Effector memory CD4-positive, alpha-beta T cell (primary cell): ENCODE measurements around the gene HLA-G.
"Not testable (repeated sequence)": the region's sequence is repeated elsewhere in the genome, so short reads cannot be mapped to it uniquely, and the experiment has no call there.

Experiments used
- DNase-seq, 3 donors: peaks; one replicate each; pipeline ENCODE4 v3.0.0-alpha.2; 2020
- H3K27ac ChIP-seq: 2 replicates; pipeline ENCODE4 v1.7.0; 2013; ENCODE audit warnings: mild to moderate bottlenecking, low read length, moderate library complexity; ENCODE audit not compliant: insufficient read depth, poor library complexity, severe bottlenecking
- H3K27me3 ChIP-seq: replicated peaks from 2 replicates; pipeline ENCODE4 v1.7.0; 2013; ENCODE audit warnings: mild to moderate bottlenecking, low read length; ENCODE audit not compliant: insufficient read depth, control insufficient read depth, poor library complexity, severe bottlenecking
- H3K36me3 ChIP-seq: 2 replicates; pipeline ENCODE4 v1.7.0; 2013; ENCODE audit warnings: mild to moderate bottlenecking, low read length, moderate library complexity; ENCODE audit not compliant: control insufficient read depth, insufficient read depth
- H3K4me1 ChIP-seq: 2 replicates; pipeline ENCODE4 v1.7.0; 2013; ENCODE audit warnings: low read length, mild to moderate bottlenecking; ENCODE audit not compliant: control insufficient read depth, insufficient read depth, poor library complexity, severe bottlenecking
- H3K4me3 ChIP-seq: 2 replicates; pipeline ENCODE4 v1.7.0; 2013; ENCODE audit warnings: low read length, low read depth, mild to moderate bottlenecking; ENCODE audit not compliant: insufficient read depth, poor library complexity, severe bottlenecking
- H3K9me3 ChIP-seq: 2 replicates; pipeline ENCODE4 v1.7.0; 2013; ENCODE audit warnings: mild to moderate bottlenecking, low read length, moderate library complexity; ENCODE audit not compliant: control insufficient read depth

HLA-G gene

GRCh38 chr6:29858006-29858405 lies 30.4 kb downstream of the HLA-G start:
- H3K9me3 ChIP-seq = no peaks in the 10 kb centered on the region
- H3K36me3 ChIP-seq = no peaks in the 10 kb centered on the region
- H3K4me3 ChIP-seq = no peak overlapping the region
- peaks cover 3% of the 10 kb centered on the region for H3K27me3 ChIP-seq
- DNase-seq = no peak
- H3K27ac ChIP-seq = no peak overlapping the region
- no peaks in the 10 kb centered on the region for H3K4me1 ChIP-seq

GRCh38 chr6:29861521-29862255 lies 34.1 kb downstream of the HLA-G start:
- Histone ChIP-seq H3K4me1 (no peaks in the 10 kb centered on the region), H3K27ac (no peak overlapping the region), H3K36me3 (no peaks in the 10 kb centered on the region), H3K27me3 (peaks cover 3% of the 10 kb centered on the region), H3K9me3 (no peaks in the 10 kb centered on the region), H3K4me3 (no peak overlapping the region)
- no peak for DNase-seq

GRCh38 chr6:29864037-29864810 lies 36.6 kb downstream of the HLA-G start:
- no peak overlapping the region for H3K27ac ChIP-seq
- H3K36me3 ChIP-seq = no peaks in the 10 kb centered on the region
- no peak for DNase-seq
- H3K9me3 ChIP-seq = no peaks in the 10 kb centered on the region
- H3K27me3 ChIP-seq = peaks cover 3% of the 10 kb centered on the region
- no peaks in the 10 kb centered on the region for H3K4me1 ChIP-seq
- H3K4me3 ChIP-seq = no peak overlapping the region

- H3K27ac ChIP-seq = no peak overlapping the region
- H3K4me3 ChIP-seq = no peak overlapping the region
- no peak for DNase-seq
- no peaks in the 10 kb centered on the region for H3K36me3 ChIP-seq
- H3K4me1 ChIP-seq = no peaks in the 10 kb centered on the region
- H3K27me3 ChIP-seq = no peaks in the 10 kb centered on the region
- H3K9me3 ChIP-seq = no peaks in the 10 kb centered on the region
Measured at GRCh38 chr6:29865631-29866030, 38.0 kb downstream of the HLA-G start.

- no peak overlapping the region for H3K27ac ChIP-seq
- no peak overlapping the region for H3K4me3 ChIP-seq
- H3K27me3 ChIP-seq = no peaks in the 10 kb centered on the region
- DNase-seq = no peak
- no peaks in the 10 kb centered on the region for H3K36me3 ChIP-seq
- no peaks in the 10 kb centered on the region for H3K9me3 ChIP-seq
- no peaks in the 10 kb centered on the region for H3K4me1 ChIP-seq
Measured at GRCh38 chr6:29870104-29870503, 42.5 kb downstream of the HLA-G start.

GRCh38 chr6:29872791-29873190 lies 45.2 kb downstream of the HLA-G start:
- H3K27ac ChIP-seq = no peak overlapping the region
- no peaks in the 10 kb centered on the region for H3K9me3 ChIP-seq
- no peak for DNase-seq
- no peaks in the 10 kb centered on the region for H3K4me1 ChIP-seq
- no peaks in the 10 kb centered on the region for H3K36me3 ChIP-seq
- no peak overlapping the region for H3K4me3 ChIP-seq
- H3K27me3 ChIP-seq = no peaks in the 10 kb centered on the region

- Histone ChIP-seq H3K36me3 (no peaks in the 10 kb centered on the region), H3K4me3 (no peak overlapping the region), H3K9me3 (no peaks in the 10 kb centered on the region), H3K4me1 (no peaks in the 10 kb centered on the region), H3K27me3 (no peaks in the 10 kb centered on the region), H3K27ac (no peak overlapping the region)
- DNase-seq = no peak
Measured at GRCh38 chr6:29875257-29875656, 47.6 kb downstream of the HLA-G start.

- H3K9me3 ChIP-seq, H3K27me3 ChIP-seq, H3K27ac ChIP-seq, H3K36me3 ChIP-seq, H3K4me1 ChIP-seq, DNase-seq, H3K4me3 ChIP-seq: not testable (repeated sequence)
Measured at GRCh38 chr6:29875734-29876133, 48.1 kb downstream of the HLA-G start.
